ENCODE results near the gene SYCP1.
"Not testable (repeated sequence)": the region's sequence is repeated elsewhere in the genome, so short reads cannot be mapped to it uniquely, and the experiment has no call there.

The SYCP1 gene

DNA sequence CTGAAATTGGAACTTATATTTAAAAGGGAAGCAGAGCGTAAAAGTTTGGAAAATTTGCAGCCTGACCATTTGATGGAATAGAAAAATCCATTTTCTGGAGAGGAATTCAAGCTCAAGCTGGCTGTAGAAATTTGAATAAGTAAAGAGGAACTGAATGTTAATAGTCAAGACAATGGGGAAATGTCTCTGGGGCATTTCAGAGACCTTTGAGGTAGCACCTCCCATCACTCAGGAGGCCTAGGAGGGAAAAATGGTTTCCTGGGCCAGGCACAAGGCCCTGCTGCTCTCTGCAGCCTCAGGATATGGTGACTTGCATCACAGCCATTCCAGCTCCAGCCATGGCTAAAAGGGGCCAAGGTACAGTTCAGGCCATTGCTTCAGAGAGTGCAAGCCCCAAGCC lies 157.3 kb downstream of the SYCP1 start:
- no peak overlapping the region for H3K9ac ChIP-seq (ENCODE audit: insufficient read length, low read depth)
- H3K9me3 ChIP-seq (ENCODE audit: insufficient read depth, low read length) = peaks cover 18% of the 10 kb centered on the region; the same call in 1 of the 2 replicates
- H3K27me3 ChIP-seq (ENCODE audit: insufficient read depth, insufficient read length) = no peaks in the 10 kb centered on the region
- no peaks in the 10 kb centered on the region for H3K36me3 ChIP-seq (ENCODE audit: insufficient read depth, insufficient read length, low read length)
- TF ChIP-seq YY1 (IDR thresholded peaks at IDR 0.05; ENCODE audit: insufficient read depth, insufficient read length) (no peak), ZNF274 (IDR thresholded peaks at IDR 0.05; ENCODE audit: low read depth, low read length) (no peak), SUZ12 (IDR thresholded peaks at IDR 0.05; ENCODE audit: extremely low read depth, insufficient read depth, insufficient read length) (no peak)
- H3K4me1 ChIP-seq (ENCODE audit: insufficient read depth, insufficient read length) = no peaks in the 10 kb centered on the region
- peak; percentile 23 for DNase-seq (ENCODE audit: low read depth, low spot score)
- no peak overlapping the region for H3K4me3 ChIP-seq (ENCODE audit: insufficient read length, low read depth)

GRCh38 chr1:115012434-115012833 lies 157.8 kb downstream of the SYCP1 start:
- no peak for DNase-seq (ENCODE audit: low read depth, low spot score)
- Histone ChIP-seq H3K27me3 (ENCODE audit: insufficient read depth, insufficient read length) (no peaks in the 10 kb centered on the region), H3K4me1 (ENCODE audit: insufficient read depth, insufficient read length) (no peaks in the 10 kb centered on the region), H3K4me3 (ENCODE audit: insufficient read length, low read depth) (no peak overlapping the region), H3K9me3 (ENCODE audit: insufficient read depth, low read length) (peaks cover 18% of the 10 kb centered on the region; the same call in 1 of the 2 replicates), H3K36me3 (ENCODE audit: insufficient read depth, insufficient read length, low read length) (no peaks in the 10 kb centered on the region), H3K9ac (ENCODE audit: insufficient read length, low read depth) (no peak overlapping the region)
- TF ChIP-seq ZNF274 (IDR thresholded peaks at IDR 0.05; ENCODE audit: low read depth, low read length) (no peak), SUZ12 (IDR thresholded peaks at IDR 0.05; ENCODE audit: extremely low read depth, insufficient read depth, insufficient read length) (no peak), YY1 (IDR thresholded peaks at IDR 0.05; ENCODE audit: insufficient read depth, insufficient read length) (no peak)

DNA sequence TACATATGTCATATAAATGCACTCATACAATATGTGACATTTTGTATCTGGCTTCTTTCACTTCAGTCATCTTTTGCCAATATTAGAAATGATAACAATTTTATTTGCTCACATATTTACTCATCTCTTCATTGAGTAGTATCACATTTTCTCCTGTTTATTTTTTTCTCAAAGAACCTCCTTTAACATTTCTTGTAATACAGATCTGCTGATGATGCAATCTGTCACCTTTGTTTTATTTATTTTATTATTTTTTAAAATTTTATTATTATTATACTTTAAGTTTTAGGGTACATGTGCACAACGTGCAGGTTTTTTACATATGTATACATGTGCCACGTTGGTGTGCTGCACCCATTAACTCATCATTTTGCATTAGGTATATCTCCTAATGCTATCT lies 159.1 kb downstream of the SYCP1 start:
- Histone ChIP-seq H3K4me3 (ENCODE audit: insufficient read length, low read depth) (no peak overlapping the region), H3K27me3 (ENCODE audit: insufficient read depth, insufficient read length) (no peaks in the 10 kb centered on the region), H3K4me1 (ENCODE audit: insufficient read depth, insufficient read length) (no peaks in the 10 kb centered on the region), H3K36me3 (ENCODE audit: insufficient read depth, insufficient read length, low read length) (no peaks in the 10 kb centered on the region), H3K9me3 (ENCODE audit: insufficient read depth, low read length) (peaks cover 18% of the 10 kb centered on the region; the same call in 1 of the 2 replicates), H3K9ac (ENCODE audit: insufficient read length, low read depth) (no peak overlapping the region)
- TF ChIP-seq ZNF274 (IDR thresholded peaks at IDR 0.05; ENCODE audit: low read depth, low read length) (no peak), SUZ12 (IDR thresholded peaks at IDR 0.05; ENCODE audit: extremely low read depth, insufficient read depth, insufficient read length) (no peak), YY1 (IDR thresholded peaks at IDR 0.05; ENCODE audit: insufficient read depth, insufficient read length) (no peak)
- no peak for DNase-seq (ENCODE audit: low read depth, low spot score)

DNA sequence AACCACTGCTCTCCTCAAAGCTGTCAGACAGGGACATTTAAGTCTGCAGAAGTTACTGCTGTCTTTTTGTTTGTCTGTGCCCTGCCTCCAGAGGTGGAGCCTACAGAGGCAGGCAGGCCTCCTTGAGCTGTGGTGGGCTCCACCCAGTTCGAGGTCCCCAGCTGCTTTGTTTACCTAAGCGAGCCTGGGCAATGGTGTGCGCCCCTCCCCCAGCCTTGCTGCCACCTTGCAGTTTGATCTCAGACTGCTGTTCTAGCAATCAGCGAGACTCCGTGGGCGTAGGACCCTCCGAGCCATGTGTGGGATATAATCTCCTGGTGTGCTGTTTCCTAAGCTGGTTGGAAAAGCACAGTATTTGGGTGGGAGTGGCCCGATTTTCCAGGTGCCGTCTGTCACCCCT lies 164.9 kb downstream of the SYCP1 start:
- H3K4me3 ChIP-seq (ENCODE audit: insufficient read length, low read depth); H3K9ac ChIP-seq (ENCODE audit: insufficient read length, low read depth); DNase-seq (ENCODE audit: low read depth, low spot score); H3K27me3 ChIP-seq (ENCODE audit: insufficient read depth, insufficient read length); H3K36me3 ChIP-seq (ENCODE audit: insufficient read depth, insufficient read length, low read length); H3K4me1 ChIP-seq (ENCODE audit: insufficient read depth, insufficient read length): not testable (repeated sequence)
- H3K9me3 ChIP-seq (ENCODE audit: insufficient read depth, low read length) = peaks cover 16% of the 10 kb centered on the region; the same call in 1 of the 2 replicates

GRCh38 chr1:115021145-115021544 lies 166.5 kb downstream of the SYCP1 start:
- H3K4me3 ChIP-seq (ENCODE audit: insufficient read length, low read depth) = no peak overlapping the region
- DNase-seq (ENCODE audit: low read depth, low spot score) = no peak
- no peak overlapping the region for H3K9ac ChIP-seq (ENCODE audit: insufficient read length, low read depth)
- no peak for TF ChIP-seq YY1 (IDR thresholded peaks at IDR 0.05; ENCODE audit: insufficient read depth, insufficient read length)
- TF ChIP-seq SUZ12 (IDR thresholded peaks at IDR 0.05; ENCODE audit: extremely low read depth, insufficient read depth, insufficient read length) = no peak
- no peak for TF ChIP-seq ZNF274 (IDR thresholded peaks at IDR 0.05; ENCODE audit: low read depth, low read length)
- H3K27me3 ChIP-seq (ENCODE audit: insufficient read depth, insufficient read length) = no peaks in the 10 kb centered on the region
- H3K4me1 ChIP-seq (ENCODE audit: insufficient read depth, insufficient read length) = no peaks in the 10 kb centered on the region
- H3K36me3 ChIP-seq (ENCODE audit: insufficient read depth, insufficient read length, low read length) = no peaks in the 10 kb centered on the region
- H3K9me3 ChIP-seq (ENCODE audit: insufficient read depth, low read length) = peaks cover 16% of the 10 kb centered on the region; the same call in 1 of the 2 replicates

DNA sequence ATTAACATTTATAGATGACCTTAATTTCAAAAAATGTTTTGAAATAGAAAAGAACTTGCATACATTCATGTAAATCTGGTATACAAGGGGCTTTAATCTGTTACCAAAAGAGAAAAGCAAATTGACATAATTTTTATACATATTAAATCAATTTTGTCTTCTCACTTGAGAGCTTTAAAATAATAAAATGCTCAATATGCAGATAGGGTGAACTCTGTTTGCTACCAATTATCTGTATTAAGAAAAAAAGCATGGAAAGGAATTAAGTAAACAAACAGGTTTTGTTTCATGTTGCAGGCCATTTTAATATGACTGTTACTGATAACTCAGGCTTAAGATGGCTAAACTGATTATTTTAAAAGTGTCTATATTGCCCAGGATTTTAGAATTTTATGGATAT lies 168.9 kb downstream of the SYCP1 start:
- no peak for TF ChIP-seq ZNF274 (IDR thresholded peaks at IDR 0.05; ENCODE audit: low read depth, low read length)
- TF ChIP-seq SUZ12 (IDR thresholded peaks at IDR 0.05; ENCODE audit: extremely low read depth, insufficient read depth, insufficient read length) = no peak
- no peak for TF ChIP-seq YY1 (IDR thresholded peaks at IDR 0.05; ENCODE audit: insufficient read depth, insufficient read length)
- H3K4me1 ChIP-seq (ENCODE audit: insufficient read depth, insufficient read length) = no peaks in the 10 kb centered on the region
- H3K9me3 ChIP-seq (ENCODE audit: insufficient read depth, low read length) = peaks cover 16% of the 10 kb centered on the region; the same call in 1 of the 2 replicates
- H3K36me3 ChIP-seq (ENCODE audit: insufficient read depth, insufficient read length, low read length) = no peaks in the 10 kb centered on the region
- H3K9ac ChIP-seq (ENCODE audit: insufficient read length, low read depth) = no peak overlapping the region
- no peak for DNase-seq (ENCODE audit: low read depth, low spot score)
- H3K27me3 ChIP-seq (ENCODE audit: insufficient read depth, insufficient read length) = no peaks in the 10 kb centered on the region
- no peak overlapping the region for H3K4me3 ChIP-seq (ENCODE audit: insufficient read length, low read depth)

DNA sequence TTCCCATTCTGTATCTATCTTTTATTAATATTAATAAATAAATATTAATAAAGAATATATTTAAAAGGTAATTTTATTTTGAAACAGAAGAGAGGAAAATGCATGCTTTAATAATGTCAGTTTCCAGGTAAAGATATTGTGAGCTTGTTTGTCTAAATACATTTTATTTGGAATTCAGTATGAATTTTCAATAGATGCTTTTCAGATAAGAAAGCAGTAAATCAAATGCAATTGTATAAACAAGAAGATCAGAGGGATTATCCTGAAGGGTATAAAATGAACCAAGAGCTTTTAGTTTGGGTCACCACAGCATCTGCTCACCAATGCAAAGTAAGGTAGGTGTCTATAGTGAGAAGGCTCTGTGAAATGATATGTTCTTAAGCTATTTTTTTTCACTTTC lies 174.9 kb downstream of the SYCP1 start, which contains the start of gene TSHB:
TSS of gene TSHB (plus strand) at position 301 of the 400 bp plus-strand sequence. CDS start 3,537 bp downstream, outside the sequence.
- no peaks in the 10 kb centered on the region for H3K27me3 ChIP-seq (ENCODE audit: insufficient read depth, insufficient read length)
- H3K36me3 ChIP-seq (ENCODE audit: insufficient read depth, insufficient read length, low read length) = no peaks in the 10 kb centered on the region
- no peak within 1 kb of the TSS for H3K9ac ChIP-seq (ENCODE audit: insufficient read length, low read depth)
- H3K4me3 ChIP-seq (ENCODE audit: insufficient read length, low read depth) = no peak within 1 kb of the TSS
- DNase-seq (ENCODE audit: low read depth, low spot score) = no peak
- no peak for TF ChIP-seq ZNF274 (IDR thresholded peaks at IDR 0.05; ENCODE audit: low read depth, low read length)
- H3K9me3 ChIP-seq (ENCODE audit: insufficient read depth, low read length) = no peaks in the 10 kb centered on the region
- no peaks in the 10 kb centered on the region for H3K4me1 ChIP-seq (ENCODE audit: insufficient read depth, insufficient read length)

- Histone ChIP-seq H3K4me3 (ENCODE audit: insufficient read length, low read depth) (no peak overlapping the region), H3K9me3 (ENCODE audit: insufficient read depth, low read length) (no peaks in the 10 kb centered on the region)
Measured at GRCh38 chr1:115031595-115031994, 176.9 kb downstream of the SYCP1 start.

More at GRCh38 chr1:115031595-115031994, 176.9 kb downstream of the SYCP1 start:
- no peak overlapping the region for H3K9ac ChIP-seq (ENCODE audit: insufficient read length, low read depth)
- TF ChIP-seq ZNF274 (IDR thresholded peaks at IDR 0.05; ENCODE audit: low read depth, low read length) (no peak), SUZ12 (IDR thresholded peaks at IDR 0.05; ENCODE audit: extremely low read depth, insufficient read depth, insufficient read length) (no peak), YY1 (IDR thresholded peaks at IDR 0.05; ENCODE audit: insufficient read depth, insufficient read length) (no peak)
- no peaks in the 10 kb centered on the region for H3K36me3 ChIP-seq (ENCODE audit: insufficient read depth, insufficient read length, low read length)
- H3K4me1 ChIP-seq (ENCODE audit: insufficient read depth, insufficient read length) = no peaks in the 10 kb centered on the region
- H3K27me3 ChIP-seq (ENCODE audit: insufficient read depth, insufficient read length) = no peaks in the 10 kb centered on the region
- no peak for DNase-seq (ENCODE audit: low read depth, low spot score)
